ENCODE results near the gene GNA15. TPM values are rescaled to one million over a fixed set of nuclear protein-coding genes. Genes with fewer than 3 reads are reported as not detected.

GNA15 gene
- total and polyA plus RNA-seq, 2 of the 8 experiments (the other 6 are each of a cell fraction or from before 2014, with no cell fraction given), result 0.26 to 0.45 TPM

DNA sequence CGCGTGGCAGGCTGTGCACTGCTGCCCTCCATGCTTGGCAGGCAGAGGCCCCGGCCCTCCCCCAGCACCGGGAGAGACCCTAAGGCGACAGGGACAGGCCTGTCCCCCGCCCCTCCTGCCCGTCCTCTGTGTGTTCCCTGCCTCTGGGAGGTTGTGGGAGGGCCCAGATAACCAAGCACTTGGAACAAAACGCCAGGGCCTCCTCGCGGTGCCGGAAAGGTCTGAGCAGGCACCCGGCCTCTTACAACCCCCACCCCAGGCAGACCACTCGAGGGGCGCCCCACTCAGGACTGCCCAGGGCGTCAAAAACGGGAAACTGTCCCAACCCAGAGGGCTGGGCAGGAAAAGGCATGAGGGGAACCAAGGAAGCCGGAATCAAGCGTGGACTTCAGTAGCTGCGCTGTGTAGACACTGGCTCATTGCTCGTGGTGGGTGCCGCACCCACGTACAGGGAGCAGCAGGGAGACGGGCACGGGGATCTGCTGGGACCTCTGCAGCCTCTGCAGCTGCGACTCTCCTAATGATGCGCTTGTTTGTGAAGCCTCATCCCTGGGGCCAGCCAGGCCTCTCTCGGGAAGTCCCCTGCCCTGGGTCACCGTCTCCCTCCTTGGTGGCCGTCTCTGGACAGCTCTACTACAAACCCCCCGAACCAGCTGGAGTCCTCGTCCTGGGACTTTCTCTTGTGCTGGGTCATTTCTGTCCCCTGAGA lies 21.7 kb upstream of the GNA15 start:
- peaks cover 3% of the 10 kb centered on the region; the same call in 1 of the 2 replicates for H3K79me1 ChIP-seq (ENCODE audit: low read depth, low read length)
- no peak overlapping the region for H3K4ac ChIP-seq (replicated peaks; ENCODE audit: insufficient read length, low read depth, low read length)
- no peak overlapping the region for H4K5ac ChIP-seq (ENCODE audit: insufficient read length, low read depth, low read length)
- no peak overlapping the region for H3K18ac ChIP-seq (ENCODE audit: extremely low read depth, low read length)
- no peak overlapping the region for H3K56ac ChIP-seq (replicated peaks; ENCODE audit: insufficient read length, low read depth, low read length)
- no peak overlapping the region for H4K91ac ChIP-seq (replicated peaks; ENCODE audit: insufficient read length, low read length)
- no peak overlapping the region for H3K23ac ChIP-seq (ENCODE audit: insufficient read length)
- H2BK5ac ChIP-seq (ENCODE audit: low read depth, low read length), result no peak overlapping the region
- ChIA-PET CTCF (ENCODE audit: partially characterized antibody) (interaction anchor here (0.5 to 20.0 kb wide), 7 partner anchors 10 to 154 kb away, joined by 4 to 339 read pairs (median 23); no protein-coding TSS in a partner anchor), POLR2A (ENCODE audit: partially characterized antibody) (no interaction called here)
- no peaks in the 10 kb centered on the region for H3K9me3 ChIP-seq (ENCODE audit: insufficient read depth in 2 of 2, low read depth in 1 of 2, low read length in 1 of 2)
- H2AK5ac ChIP-seq (ENCODE audit: low read depth, low read length), result no peak overlapping the region
- H2AFZ ChIP-seq (ENCODE audit: low read length), result no peak overlapping the region
- no peak overlapping the region for H2BK120ac ChIP-seq (replicated peaks; ENCODE audit: low read depth, low read length)
- H2BK15ac ChIP-seq (ENCODE audit: low read length), result no peak overlapping the region
- TF ChIP-seq CHD1 (IDR thresholded peaks at IDR 0.05; ENCODE audit: low read depth, low read length) (no peak), RAD21 (IDR thresholded peaks at IDR 0.05 in 1 of 2, conservative IDR thresholded peaks at IDR 0.05 in 1 of 2; ENCODE audit: low read depth in 2 of 2, low read length in 2 of 2) (no peak), RBBP5 (IDR thresholded peaks at IDR 0.05; ENCODE audit: borderline replicate concordance, low read depth, low read length) (no peak), SIN3A (conservative IDR thresholded peaks at IDR 0.05 in 1 of 2, IDR thresholded peaks at IDR 0.05 in 1 of 2; ENCODE audit: low read depth in 1 of 2, low read length in 2 of 2) (no peak), MAFK (IDR thresholded peaks at IDR 0.05; ENCODE audit: low read depth, low read length) (no peak), NANOG (IDR thresholded peaks at IDR 0.05; ENCODE audit: insufficient read depth, low read depth, low read length, poor library complexity, severe bottlenecking) (no peak), KDM5A (IDR thresholded peaks at IDR 0.05; ENCODE audit: low read length) (no peak), BRCA1 (IDR thresholded peaks at IDR 0.05; ENCODE audit: low read depth, low read length) (no peak), SIRT6 (IDR thresholded peaks at IDR 0.05; ENCODE audit: low read length) (no peak)
- no peak overlapping the region for H3K9ac ChIP-seq (replicated peaks in 1 of 4; ENCODE audit: extremely low read depth in 1 of 4, low read depth in 3 of 4, low read length in 3 of 4)
- FAIRE-seq (no peak), DNase-seq (ENCODE audit: low read depth in 1 of 2, low spot score in 2 of 2) (no peak)
- H2BK12ac ChIP-seq (ENCODE audit: low read depth, low read length), result no peak overlapping the region
- no peak overlapping the region for H3K27ac ChIP-seq (ENCODE audit: low read depth, low read length)
- H3K23me2 ChIP-seq (ENCODE audit: low read depth, low read length), result no peaks in the 10 kb centered on the region
- H3K14ac ChIP-seq (ENCODE audit: insufficient read length), result no peak overlapping the region
- H4K8ac ChIP-seq (ENCODE audit: extremely low read depth, insufficient read depth, low read length), result no peak overlapping the region
- H3K4me1 ChIP-seq (replicated peaks in 1 of 4; ENCODE audit: control insufficient read depth in 3 of 4, insufficient read depth in 4 of 4, low read length in 3 of 4), result peaks cover 0 to 14% (median 6%) of the 10 kb centered on the region in 4 experiments; a peak in 3 of 7 replicates
- H3K27me3 ChIP-seq (replicated peaks in 1 of 4; ENCODE audit: control insufficient read depth in 3 of 4, extremely low read depth in 1 of 4, insufficient read depth in 3 of 4, low read length in 3 of 4), result peaks cover 0 to 2% (median 0%) of the 10 kb centered on the region in 4 experiments; a peak in 1 of 7 replicates
- no peak overlapping the region for H3K4me3 ChIP-seq (ENCODE audit: extremely low read depth in 1 of 4, insufficient read depth in 2 of 4, low read depth in 3 of 4, low read length in 4 of 4)
- peaks cover 3 to 5% of the 10 kb centered on the region in 2 experiments for H4K20me1 ChIP-seq (replicated peaks in 1 of 2; ENCODE audit: control insufficient read depth in 1 of 2, insufficient read depth in 2 of 2, low read length in 2 of 2)
- H2BK20ac ChIP-seq (ENCODE audit: low read length), result no peak overlapping the region
- WGBS, 2 experiments (ENCODE audit: extremely low coverage in 1 of 2, insufficient coverage in 1 of 2, insufficient read length in 1 of 2, insufficient replicate concordance in 2 of 2, low coverage in 1 of 2, low lambda C conversion rate in 2 of 2, missing lambda C conversion rate in 1 of 2), result 90% methylated on average over 29 of the region's 31 CpGs; no CpG with 5 or more reads in 1 of the 2 experiments
- H3K4me2 ChIP-seq (ENCODE audit: insufficient read depth in 1 of 2, low read depth in 2 of 2, low read length in 2 of 2), result no peak overlapping the region
- H3K79me2 ChIP-seq (ENCODE audit: control insufficient read depth in 1 of 2, insufficient read depth in 2 of 2, low read length in 2 of 2), result peaks cover 0 to 5% of the 10 kb centered on the region in 2 experiments; a peak in 1 of 4 replicates
- no peaks in the 10 kb centered on the region for H3K36me3 ChIP-seq (ENCODE audit: control insufficient read depth in 2 of 4, insufficient read depth in 4 of 4, low read length in 3 of 4)
